Thoracic aorta (tissue), 2 donors: ENCODE measurements around the gene LRRFIP1. TPM values are rescaled to one million over a fixed set of nuclear protein-coding genes. Genes with fewer than 3 reads are reported as not detected.

Experiments used
- ATAC-seq: fragments of 150-250 bp; one replicate; pipeline ENCODE4 v1.8.0; 2017; ENCODE audit warnings: low read depth; ENCODE audit not compliant: insufficient number of reproducible peaks, low FRiP score
- DNase-seq: peaks from one replicate; pipeline ENCODE4 v3.0.0-alpha.2; 2020; ENCODE audit warnings: low spot score
- H3K27ac ChIP-seq, 2 donors: fragments of 200-600 bp; sonication (generic); 1 replicate in 1 of 2; 2 replicates in 1 of 2; pipeline ENCODE4 v1.5.1; 2016; ENCODE audit warnings: mild to moderate bottlenecking in 2 of 2, moderate library complexity in 2 of 2
- H3K27me3 ChIP-seq: fragments of 200-600 bp; sonication (generic); replicated peaks from 2 replicates; pipeline ENCODE4 v1.6.0; 2016; ENCODE audit warnings: mild to moderate bottlenecking; ENCODE audit not compliant: insufficient read depth
- H3K36me3 ChIP-seq: fragments of 200-600 bp; sonication (generic); one replicate; pipeline ENCODE4 v1.5.1; 2016
- H3K4me1 ChIP-seq, 2 donors: fragments of 200-600 bp; sonication (generic); 1 replicate in 1 of 2; 2 replicates in 1 of 2; pipeline versions ENCODE4 v1.5.1 to v1.6.0; 2016; ENCODE audit warnings: low read depth in 2 of 2, mild to moderate bottlenecking in 1 of 2; ENCODE audit not compliant: control insufficient read depth in 1 of 2
- H3K4me3 ChIP-seq: fragments of 200-600 bp; sonication (generic); 2 replicates; pipeline ENCODE4 v1.5.1; 2016; ENCODE audit warnings: mild to moderate bottlenecking
- H3K9me3 ChIP-seq: fragments of 200-600 bp; sonication (generic); 2 replicates; pipeline ENCODE4 v1.5.1; 2016
- CTCF ChIP-seq: fragments of 200-600 bp; sonication (generic); IDR thresholded peaks from one replicate; pipeline ENCODE4 v1.5.1; 2019; ENCODE audit warnings: antibody characterized with exemption
- total RNA-seq, 2 donors: library from RNA; depleted of rRNA; stranded (reverse); fragments of >200 nt; gene quantifications; one replicate each; pipeline versions ENCODE4 v1.1.0 to v1.2.3, GENCODE V29; 2016

Gene LRRFIP1
- total RNA-seq, 2 donors from 2014 or later = 196 to 244 TPM

GRCh38 chr2:237708961-237709360, 81.6 kb downstream of the LRRFIP1 start:
- peaks cover 3% of the 10 kb centered on the region for H3K36me3 ChIP-seq
- H3K4me3 ChIP-seq = no peak overlapping the region
- no peaks in the 10 kb centered on the region for H3K9me3 ChIP-seq
- peaks cover 34 to 59% of the 10 kb centered on the region in 2 donors for H3K4me1 ChIP-seq
- TF ChIP-seq CTCF = no peak
- no peak for DNase-seq
- no peaks in the 10 kb centered on the region for H3K27me3 ChIP-seq
- H3K27ac ChIP-seq = peak overlapping the region in 1 of 2 donors; percentile 78
- no peak for ATAC-seq

GRCh38 chr2:237711458-237712150, 84.2 kb downstream of the LRRFIP1 start:
- DNase-seq (no peak), ATAC-seq (no peak)
- Histone ChIP-seq H3K9me3 (no peaks in the 10 kb centered on the region), H3K27ac (peak overlapping the region in 1 of 2 donors; percentile 13), H3K4me1 (peaks cover 29 to 58% of the 10 kb centered on the region in 2 donors), H3K27me3 (no peaks in the 10 kb centered on the region), H3K36me3 (peaks cover 3% of the 10 kb centered on the region), H3K4me3 (no peak overlapping the region)
- TF ChIP-seq CTCF = no peak

GRCh38 chr2:237712477-237713377, 85.3 kb downstream of the LRRFIP1 start:
- peaks cover 3% of the 10 kb centered on the region for H3K36me3 ChIP-seq
- H3K4me1 ChIP-seq = peaks cover 23 to 57% of the 10 kb centered on the region in 2 donors
- no peak for DNase-seq
- H3K4me3 ChIP-seq = no peak overlapping the region
- ATAC-seq = no peak
- H3K9me3 ChIP-seq = no peaks in the 10 kb centered on the region
- H3K27ac ChIP-seq = no peak overlapping the region
- no peak for TF ChIP-seq CTCF
- no peaks in the 10 kb centered on the region for H3K27me3 ChIP-seq

GRCh38 chr2:237714690-237715458, 87.5 kb downstream of the LRRFIP1 start:
- Histone ChIP-seq H3K27ac (peak overlapping the region; percentile 73 to 81), H3K4me3 (peak overlapping the region; percentile 39), H3K4me1 (peaks cover 17 to 48% of the 10 kb centered on the region in 2 donors), H3K36me3 (peaks cover 9% of the 10 kb centered on the region), H3K27me3 (no peaks in the 10 kb centered on the region), H3K9me3 (no peaks in the 10 kb centered on the region)
- peak; percentile 42 for ATAC-seq
- no peak for DNase-seq
- no peak for TF ChIP-seq CTCF
